Activated CD4-positive, alpha-beta T cell treated with anti-CD3 and anti-CD28 coated beads, Interleukin-2, amount 50 U/mL, for 48 hours (primary cell): ENCODE data around the gene IL32.

Source experiments
- DNase-seq, 2 experiments: peaks; one replicate each; pipeline ENCODE4 v3.0.0-alpha.2; 2020

The IL32 gene, protein sequence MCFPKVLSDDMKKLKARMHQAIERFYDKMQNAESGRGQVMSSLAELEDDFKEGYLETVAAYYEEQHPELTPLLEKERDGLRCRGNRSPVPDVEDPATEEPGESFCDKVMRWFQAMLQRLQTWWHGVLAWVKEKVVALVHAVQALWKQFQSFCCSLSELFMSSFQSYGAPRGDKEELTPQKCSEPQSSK

DNA sequence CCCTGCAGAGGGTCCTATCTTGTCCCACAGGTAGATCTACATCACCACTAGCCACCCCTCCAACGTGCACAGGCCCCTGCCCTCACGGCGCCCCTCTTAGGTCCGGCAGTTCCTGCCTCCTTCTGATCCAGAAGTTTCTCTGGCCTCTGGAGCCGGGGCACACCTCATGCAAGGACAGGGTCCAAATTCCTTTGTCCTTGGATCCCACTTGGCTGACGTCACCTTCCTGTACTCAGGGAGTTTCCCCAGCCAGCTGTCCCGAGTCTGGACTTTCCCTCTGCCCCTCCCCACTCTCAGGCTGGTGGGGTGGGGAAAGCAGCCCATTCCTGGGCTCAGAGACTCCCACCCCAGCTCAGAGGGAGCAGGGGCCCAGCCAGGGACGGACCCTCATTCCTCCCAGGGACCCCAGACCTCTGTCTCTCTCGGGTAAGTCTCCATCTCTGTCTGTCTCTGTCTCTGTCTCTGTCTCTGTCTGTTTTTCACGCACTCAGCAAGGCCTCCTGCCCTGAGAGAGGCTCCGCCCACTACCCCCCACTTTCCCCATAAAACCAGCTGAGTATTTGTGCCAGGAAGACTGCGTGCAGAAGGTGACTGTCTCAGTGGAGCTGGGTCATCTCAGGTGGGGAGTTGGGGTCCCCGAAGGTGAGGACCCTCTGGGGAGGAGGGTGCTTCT, at the start of gene IL32:
TSS of gene IL32 (plus strand) at position 572 of the 673 bp plus-strand sequence. CDS start 172 bp downstream, outside the sequence.
- DNase-seq, result peak; percentile 85 to 89

DNA sequence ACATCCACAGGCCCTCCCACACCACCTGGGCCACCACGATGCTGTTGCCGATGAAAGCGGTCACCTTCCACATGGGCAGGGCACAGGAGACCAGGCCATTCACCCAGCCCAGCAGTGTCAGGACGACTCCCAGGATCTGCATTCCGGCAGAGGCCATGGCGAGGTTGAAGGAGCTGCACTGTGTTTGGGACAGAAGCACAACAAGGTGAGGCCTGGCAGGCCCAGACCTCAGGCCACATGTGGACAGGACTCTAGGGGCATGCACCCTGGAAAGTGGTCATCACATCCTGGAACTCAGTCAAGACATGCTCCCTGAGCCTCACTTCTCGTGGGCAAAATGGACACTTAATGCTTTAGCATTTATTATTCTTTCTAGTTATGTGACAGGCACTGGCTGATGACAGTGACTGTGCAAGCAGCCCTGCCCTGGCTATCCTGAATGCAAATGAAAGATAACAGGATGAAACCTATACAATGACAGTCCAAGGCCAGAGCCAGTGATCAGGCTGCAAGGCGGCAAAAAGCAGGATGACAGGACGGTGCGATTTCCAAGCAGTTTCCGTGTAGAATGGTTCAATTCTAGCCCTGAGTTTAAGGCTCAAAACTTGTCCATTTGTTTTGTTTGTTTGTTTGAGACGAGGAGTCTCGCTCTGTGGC, 49.4 kb upstream of the IL32 start:
- no peak for DNase-seq

DNA sequence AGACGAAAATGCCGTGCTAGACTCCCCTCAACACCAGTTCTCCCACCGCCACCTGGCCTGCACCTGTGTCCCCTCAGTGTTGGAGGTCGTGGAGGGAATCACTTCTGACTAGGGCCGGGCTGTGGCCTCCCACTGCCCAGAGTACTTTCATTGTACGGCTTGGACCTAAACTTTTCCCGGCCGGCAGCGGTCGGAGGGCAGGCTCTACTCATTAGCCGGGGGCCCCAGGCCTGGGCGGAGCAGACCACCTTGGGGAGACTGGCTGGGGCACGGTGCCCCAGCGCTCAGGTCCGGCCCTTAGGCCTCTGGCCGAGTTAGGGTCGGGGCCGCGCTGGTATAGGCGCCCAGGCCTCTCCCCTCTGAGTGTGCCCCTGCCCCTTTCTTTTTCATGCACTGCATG, 48.1 kb upstream of the IL32 start:
- no peak for DNase-seq

DNA sequence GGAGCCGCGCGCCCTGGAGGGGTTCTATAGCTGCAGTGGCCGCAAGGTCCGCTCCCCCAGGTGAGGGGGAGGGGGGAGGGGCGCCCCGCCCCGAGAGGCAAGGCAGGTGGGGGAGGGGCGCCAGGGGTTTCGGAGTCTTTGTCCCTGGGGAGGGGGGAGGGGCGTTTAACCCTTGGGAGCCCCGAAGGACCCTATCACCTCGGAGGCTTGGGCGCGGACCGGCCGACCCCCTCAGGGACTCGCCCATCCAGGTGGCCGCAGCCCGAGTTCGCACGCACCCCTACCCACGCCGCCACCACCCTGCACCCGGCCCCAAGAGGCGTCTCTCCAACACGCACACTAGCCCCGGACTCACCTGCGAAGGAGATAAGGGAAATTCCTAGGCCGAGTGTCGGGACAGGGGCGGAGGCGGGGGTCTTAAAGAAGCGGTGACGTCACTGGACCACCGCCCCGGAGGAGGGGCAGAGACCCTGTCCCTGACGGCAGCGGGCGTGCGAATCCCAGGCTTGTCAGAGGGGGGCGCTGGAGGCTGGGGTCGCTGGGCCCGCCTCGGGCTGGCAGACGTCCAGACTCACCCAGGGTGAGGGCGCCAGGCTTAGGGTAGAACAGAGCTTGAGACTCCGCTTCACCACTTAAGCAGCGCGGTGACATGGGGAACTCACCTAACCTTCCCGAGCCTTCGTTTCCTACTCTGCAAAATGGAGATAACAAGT, 47.5 kb upstream of the IL32 start, which contains the start of gene CLDN6:
TSS of gene CLDN6 (minus strand) at position 390 of the 713 bp plus-strand sequence. CDS start 2,162 bp downstream, outside the sequence.
- peak; percentile 43 to 55 for DNase-seq

DNA sequence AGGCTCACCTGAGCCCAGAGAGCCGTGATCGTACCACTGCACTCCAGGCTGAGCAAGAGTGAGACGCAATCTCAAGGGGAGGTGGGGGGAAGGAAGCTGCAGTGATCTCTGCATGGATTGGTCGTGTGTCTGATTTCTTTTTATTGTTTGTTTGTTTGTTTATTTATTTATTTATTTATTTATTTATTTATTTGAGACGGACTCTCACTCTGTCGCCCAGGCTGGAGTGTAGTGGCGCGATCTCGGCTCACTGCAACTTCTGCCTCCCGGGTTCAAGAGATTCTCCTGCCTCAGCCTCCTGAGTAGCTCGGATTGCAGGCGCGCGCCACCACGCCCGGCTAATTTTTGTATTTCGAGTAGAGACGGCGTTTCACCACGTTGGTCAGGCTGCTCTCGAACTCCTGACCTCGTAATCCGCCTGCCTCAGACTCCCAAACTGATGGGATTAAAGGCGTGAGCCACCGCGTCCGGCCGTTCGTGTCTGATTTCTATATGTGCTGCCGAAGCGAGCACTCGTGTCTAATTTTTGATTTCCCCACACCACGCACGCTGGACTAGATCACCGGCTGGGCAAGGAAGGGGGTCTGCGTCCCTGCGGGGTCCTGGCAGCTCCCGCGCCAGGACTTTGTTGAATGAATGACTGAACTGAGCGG, 45.7 kb upstream of the IL32 start:
- DNase-seq, result no peak

DNA sequence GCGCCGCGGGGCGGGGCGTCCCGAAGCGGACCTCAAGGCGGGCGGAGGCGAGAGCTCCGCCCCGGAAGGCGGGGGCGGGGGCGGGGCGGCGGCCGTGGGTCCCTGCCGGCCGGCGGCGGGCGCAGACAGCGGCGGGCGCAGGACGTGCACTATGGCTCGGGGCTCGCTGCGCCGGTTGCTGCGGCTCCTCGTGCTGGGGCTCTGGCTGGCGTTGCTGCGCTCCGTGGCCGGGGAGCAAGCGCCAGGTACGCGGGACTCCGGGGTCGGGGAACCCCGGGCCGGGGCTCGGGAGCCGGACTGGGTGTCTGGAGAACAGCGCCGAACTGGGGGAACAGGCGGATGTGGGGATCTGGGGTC, 45.2 kb upstream of the IL32 start, which contains the start of gene TNFRSF12A:
TSS of gene TNFRSF12A (plus strand) at position 122 of the 357 bp plus-strand sequence. CDS start at position 152, 30 bp downstream.
- peak; percentile 74 to 76 for DNase-seq

DNA sequence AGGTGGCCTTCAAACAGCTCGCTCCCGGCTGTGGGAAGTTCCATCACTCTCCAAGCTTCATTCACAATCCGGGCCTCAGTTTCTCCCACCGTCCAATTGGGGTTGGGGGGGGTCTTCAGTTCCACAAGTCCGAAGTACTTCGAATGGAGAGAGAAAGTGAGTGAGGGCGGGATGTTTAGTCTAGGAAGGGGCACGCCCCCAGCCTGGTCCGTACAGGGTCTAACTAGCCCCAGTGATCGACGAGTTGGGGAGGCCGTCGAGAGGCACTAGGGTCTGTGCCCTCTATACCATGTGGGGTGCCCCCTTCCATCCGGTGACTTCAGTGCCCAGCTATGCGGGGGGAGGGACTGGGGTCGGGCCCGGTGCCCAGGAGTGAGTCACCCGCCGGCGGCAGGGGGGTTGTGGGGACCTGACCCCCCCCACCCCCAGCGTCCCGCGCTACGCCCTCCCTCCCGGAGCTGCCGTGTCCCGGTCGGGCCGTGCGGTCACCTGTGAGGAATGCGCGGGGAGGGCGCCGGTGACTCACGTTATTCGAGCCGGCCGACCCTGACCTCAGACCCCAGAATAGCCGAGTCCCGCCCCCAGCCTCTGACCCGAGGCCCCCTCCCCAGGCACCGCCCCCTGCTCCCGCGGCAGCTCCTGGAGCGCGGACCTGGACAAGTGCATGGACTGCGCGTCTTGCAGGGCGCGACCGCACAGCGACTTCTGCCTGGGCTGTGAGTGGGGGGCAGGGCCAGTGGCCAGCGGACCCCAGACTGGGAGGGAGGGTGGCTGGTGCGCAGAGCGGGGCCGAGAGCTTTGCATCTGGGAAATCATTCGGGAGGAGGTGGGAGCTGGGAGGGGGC, 44.6 kb upstream of the IL32 start:
- DNase-seq, result peak; percentile 51 to 62

DNA sequence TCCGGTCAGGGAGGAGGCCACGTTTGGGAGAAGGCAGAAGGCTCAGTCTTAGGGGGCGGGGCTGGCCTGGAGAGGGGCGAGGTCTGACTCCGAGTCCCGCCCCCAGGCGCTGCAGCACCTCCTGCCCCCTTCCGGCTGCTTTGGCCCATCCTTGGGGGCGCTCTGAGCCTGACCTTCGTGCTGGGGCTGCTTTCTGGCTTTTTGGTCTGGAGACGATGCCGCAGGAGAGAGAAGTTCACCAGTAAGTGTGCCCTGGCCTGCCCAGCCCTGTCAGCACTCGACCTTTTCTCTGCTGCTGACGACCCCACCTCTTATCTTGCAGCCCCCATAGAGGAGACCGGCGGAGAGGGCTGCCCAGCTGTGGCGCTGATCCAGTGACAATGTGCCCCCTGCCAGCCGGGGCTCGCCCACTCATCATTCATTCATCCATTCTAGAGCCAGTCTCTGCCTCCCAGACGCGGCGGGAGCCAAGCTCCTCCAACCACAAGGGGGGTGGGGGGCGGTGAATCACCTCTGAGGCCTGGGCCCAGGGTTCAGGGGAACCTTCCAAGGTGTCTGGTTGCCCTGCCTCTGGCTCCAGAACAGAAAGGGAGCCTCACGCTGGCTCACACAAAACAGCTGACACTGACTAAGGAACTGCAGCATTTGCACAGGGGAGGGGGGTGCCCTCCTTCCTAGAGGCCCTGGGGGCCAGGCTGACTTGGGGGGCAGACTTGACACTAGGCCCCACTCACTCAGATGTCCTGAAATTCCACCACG, 43.8 kb upstream of the IL32 start:
- peak; percentile 87 to 90 for DNase-seq

DNA sequence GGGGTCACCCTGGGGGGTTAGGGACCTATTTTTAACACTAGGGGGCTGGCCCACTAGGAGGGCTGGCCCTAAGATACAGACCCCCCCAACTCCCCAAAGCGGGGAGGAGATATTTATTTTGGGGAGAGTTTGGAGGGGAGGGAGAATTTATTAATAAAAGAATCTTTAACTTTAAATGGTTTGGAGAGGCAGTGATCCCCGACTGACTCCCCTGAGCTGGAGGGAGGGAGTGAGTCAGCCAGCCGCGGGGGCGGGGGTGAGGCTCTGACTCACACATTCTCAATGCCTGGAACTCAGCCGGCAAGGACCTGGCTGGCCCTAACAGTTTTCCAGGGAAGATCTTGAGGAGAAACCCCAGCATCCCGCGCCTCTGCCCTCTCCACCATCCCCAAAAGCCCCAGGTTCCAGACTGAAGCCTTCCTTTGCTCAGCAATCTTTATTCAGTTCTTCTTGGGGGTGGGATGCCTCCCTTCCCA, 43.2 kb upstream of the IL32 start:
- peak; percentile 93 to 95 for DNase-seq

DNA sequence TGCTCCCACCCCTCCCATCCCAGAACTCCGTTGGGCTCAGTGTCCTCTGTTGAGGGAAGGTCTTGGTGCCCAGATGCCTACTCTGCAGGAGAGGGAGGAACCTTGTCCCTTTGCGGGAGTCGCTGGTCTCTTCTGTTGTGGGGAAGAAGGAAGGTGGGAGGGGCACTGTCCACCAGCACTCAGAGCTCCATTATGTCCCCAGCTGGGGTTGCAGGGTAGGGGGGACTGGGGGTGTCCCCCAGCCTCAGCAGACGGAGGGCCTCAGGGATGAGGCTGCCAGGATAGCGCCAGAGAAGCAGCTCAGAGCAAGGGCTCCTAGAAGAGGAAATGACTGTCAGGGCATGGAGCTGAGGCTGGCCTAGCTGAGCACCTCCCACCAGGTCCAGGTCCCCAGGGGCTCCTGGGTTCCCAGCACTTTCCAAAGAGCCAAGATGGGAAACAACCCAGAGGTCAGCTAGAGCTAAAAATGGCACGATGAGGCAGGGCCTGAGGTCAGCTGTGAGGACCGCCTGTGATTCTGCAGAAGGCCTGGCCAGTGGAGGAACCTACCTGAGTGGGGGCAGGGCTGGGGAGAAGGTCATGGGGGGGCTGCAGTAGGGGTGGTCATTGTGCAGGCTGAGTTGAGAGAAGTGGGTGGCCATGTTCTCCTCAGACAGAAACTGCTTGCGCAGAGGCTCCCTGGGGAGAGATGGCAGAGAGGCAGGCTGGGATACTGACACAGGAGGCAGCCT, 42.6 kb upstream of the IL32 start:
- DNase-seq, result peak in 1 of 2 experiments; percentile 39

DNA sequence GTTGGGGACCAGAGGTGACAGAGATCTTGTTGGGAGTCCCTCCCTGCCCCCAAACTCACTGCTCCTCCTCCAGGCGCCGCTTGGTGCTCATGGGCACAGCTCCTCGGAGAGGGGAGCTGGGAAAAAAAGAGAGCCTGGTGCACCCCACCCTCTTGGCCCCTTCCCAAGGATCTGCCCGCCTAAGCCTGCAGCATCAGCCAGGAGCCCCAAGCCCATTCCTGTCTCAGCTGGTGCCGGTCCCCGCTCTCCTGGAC, 42.1 kb upstream of the IL32 start:
- peak in 1 of 2 experiments; percentile 50 for DNase-seq

DNA sequence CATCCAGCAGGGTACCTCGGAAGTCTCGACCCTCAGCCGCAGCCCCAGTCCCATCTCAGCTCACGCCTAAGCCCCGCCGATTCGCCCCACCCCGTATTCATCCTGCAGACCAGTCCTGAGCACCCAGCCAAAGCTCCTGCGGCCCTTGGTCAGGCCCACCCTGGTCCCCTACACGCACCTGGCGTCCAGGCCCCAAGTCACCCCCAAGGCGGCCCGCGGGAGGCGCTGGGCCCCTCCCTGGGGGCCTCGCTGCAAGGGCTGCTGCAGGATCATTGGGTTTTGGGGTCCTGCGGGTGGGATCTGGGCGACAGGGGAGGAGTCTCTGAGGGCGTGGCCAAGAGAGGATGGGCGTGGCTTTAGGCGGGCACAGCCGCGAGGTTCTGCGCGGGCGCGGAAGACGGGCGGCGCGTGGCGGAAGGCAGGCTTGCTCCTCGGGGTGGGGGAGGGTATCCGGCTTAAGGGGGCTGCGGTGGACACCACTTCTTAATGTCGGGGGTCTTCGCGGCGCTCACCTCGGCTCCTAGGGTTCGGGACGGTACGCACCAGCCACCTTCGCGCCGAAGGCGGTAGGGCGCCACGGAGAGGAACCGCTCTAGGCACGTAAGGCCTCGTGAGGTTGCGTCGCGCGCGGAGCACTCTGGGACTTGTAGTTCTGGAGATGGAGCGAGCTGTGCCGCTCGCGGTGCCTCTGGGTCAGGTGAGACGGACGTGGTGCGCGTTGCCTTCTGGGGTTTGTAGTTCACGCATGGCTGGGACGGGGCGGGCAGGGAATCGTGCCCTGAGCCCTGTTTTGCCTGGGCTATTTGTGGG, 41.6 kb upstream of the IL32 start, which contains the start of the genes HCFC1R1 and THOC6:
TSS of gene HCFC1R1 (minus strand) at position 274 of the 810 bp plus-strand sequence. CDS start at position 273, 1 bp downstream.
TSS of gene THOC6 (plus strand) at position 367 of the 810 bp plus-strand sequence. CDS start at position 659, 292 bp downstream.
- DNase-seq, result peak; percentile 97 to 98

DNA sequence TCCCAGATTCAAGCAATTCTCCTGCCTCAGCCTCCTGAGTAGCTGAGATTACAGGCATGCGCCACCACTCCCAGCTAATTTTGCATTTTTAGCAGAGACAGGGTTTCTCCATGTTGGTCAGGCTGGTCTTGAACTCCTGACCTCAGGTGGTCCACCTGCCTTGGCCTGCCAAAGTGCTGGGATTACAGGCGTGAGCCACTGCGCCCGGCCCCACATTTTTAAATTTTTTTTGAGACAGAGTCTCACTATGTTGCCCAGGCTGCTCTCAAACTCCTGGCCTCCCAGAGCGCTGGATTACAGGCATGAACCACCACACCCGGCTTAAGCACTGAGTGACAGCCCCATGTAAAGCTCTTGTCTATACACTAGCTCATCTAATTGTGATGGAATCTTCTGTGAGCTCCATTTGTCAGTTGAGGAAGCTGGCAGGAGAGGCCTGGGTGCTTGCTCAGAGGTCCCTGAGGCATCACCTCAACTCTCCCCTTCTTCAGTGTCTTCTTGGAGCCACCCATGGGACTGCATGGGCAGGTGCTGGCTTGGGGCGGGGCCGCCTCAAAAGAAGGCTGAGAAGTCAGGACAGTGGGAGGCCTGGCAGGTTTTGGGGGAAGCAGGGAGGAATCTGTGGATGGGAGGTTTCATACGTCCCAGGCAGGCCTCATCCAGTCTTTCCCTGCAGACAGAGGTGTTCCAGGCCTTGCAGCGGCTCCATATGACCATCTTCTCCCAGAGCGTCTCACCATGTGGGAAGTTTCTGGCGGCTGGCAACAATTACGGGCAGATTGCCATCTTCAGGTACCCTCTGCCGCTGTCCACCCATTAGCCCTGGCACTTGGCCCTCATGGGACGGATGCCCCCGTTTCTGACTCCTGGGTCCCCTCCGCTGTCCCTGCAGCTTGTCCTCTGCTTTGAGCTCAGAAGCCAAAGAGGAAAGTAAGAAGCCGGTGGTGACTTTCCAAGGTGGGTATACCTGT, 40.1 kb upstream of the IL32 start:
- DNase-seq, result no peak

DNA sequence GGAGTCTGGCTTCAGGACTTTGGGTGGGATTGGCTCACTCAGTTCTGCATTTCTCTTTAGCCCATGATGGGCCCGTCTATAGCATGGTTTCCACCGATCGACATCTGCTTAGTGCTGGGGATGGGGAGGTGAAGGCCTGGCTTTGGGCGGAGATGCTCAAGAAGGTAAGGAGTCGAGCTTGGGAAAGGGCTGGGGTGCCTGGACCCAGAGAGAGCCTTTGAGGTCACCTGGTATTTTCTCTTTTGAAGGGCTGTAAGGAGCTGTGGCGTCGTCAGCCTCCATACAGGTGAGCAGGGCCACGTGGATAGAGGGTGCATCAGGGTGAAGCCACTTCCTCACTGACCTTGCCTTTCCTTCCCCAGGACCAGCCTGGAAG, 39.4 kb upstream of the IL32 start:
- DNase-seq, result no peak

DNA sequence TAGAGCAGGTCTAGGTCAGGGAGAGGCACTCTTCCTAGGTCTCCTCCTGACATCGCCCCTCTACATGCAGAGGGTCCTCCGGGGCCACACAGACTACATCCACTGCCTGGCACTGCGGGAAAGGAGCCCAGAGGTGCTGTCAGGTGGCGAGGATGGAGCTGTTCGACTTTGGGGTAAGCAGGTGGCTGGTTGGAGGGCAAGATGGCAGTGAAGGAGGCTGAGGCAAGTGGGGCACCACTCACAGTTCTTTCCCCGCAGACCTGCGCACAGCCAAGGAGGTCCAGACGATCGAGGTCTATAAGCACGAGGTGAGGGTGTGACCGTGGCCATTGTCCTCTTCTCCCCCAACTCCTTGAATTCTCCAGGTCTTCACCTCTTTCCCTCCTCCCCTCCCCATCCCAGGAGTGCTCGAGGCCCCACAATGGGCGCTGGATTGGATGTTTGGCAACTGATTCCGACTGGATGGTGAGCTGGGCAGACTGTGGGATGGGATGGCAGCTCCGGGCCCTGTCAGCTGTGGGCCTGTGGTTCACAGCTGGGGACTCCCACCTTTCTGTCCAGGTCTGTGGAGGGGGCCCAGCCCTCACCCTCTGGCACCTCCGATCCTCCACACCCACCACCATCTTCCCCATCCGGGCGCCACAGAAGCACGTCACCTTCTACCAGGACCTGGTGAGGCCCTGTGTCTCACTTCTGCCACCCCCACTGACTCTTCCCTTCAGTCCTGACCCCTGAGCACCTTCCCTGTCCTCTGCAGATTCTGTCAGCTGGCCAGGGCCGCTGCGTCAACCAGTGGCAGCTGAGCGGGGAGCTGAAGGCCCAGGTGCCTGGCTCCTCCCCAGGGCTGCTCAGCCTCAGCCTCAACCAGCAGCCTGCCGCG, 38.6 kb upstream of the IL32 start:
- DNase-seq, result no peak

DNA sequence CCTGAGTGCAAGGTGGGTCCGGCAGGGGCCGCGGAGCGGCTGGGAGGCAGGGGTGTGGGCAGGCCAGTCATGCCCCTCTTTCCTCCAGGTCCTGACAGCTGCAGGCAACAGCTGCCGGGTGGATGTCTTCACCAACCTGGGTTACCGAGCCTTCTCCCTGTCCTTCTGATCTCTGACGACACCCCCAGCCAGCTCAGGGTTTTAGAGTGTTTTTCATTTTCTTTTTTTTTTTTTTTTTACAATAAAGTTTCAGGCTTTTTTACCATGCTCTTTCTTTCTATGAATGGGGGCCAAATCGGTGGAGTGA, 38.0 kb upstream of the IL32 start:
- no peak for DNase-seq
